CD4-positive, alpha-beta T cell (primary cell): Measurements from ENCODE around the gene TOR2A. TPM values are rescaled to one million over a fixed set of nuclear protein-coding genes. Genes with fewer than 3 reads are reported as not detected.
A peak's percentile ranks its signal among the peaks of the same experiment; 100 is the strongest.

Experiments used
- ATAC-seq: fragments of 200-7000 bp; cut with Tn5 transposase; one replicate; pipeline ENCODE4 v1.10.0; 2022; ENCODE audit warnings: mild to moderate bottlenecking; ENCODE audit not compliant: poor library complexity
- CTCF ChIA-PET: fragments of 350-600 bp; sonication (Branson Sonifier 250); formaldehyde crosslinking; loops from one replicate; lab custom pipeline; 2021; ENCODE audit warnings: antibody characterized with exemption, inconsistent platforms; lab: Charles Lee
- POLR2A ChIA-PET: fragments of 350-600 bp; sonication (Branson Sonifier 250); formaldehyde crosslinking; loops from one replicate; lab custom pipeline; 2021; ENCODE audit warnings: antibody characterized with exemption, inconsistent platforms; lab: Charles Lee
- DNase-seq, 14 experiments: peaks; one replicate each; pipeline ENCODE4 v3.0.0-alpha.2; 2013 to 2020; ENCODE audit warnings: mixed read lengths in 2 of 14
- H3K27ac ChIP-seq, 2 donors: one replicate each; pipeline versions ENCODE4 v1.5.1 to v1.7.0; 2013; ENCODE audit warnings: low read length in 2 of 2, low read depth in 1 of 2, mild to moderate bottlenecking in 1 of 2
- H3K27me3 ChIP-seq, 2 experiments: 1 replicate in 1 of 2; 2 replicates in 1 of 2; pipeline versions ENCODE4 v1.6.1 to v1.7.0; 2013; ENCODE audit warnings: low read length in 2 of 2, control low read depth in 1 of 2, mild to moderate bottlenecking in 1 of 2, moderate library complexity in 1 of 2; ENCODE audit not compliant: insufficient read depth in 2 of 2, control insufficient read depth in 1 of 2
- H3K36me3 ChIP-seq: one replicate; pipeline ENCODE4 v1.6.1; 2013; ENCODE audit warnings: low read length, control low read depth; ENCODE audit not compliant: insufficient read depth
- H3K4me1 ChIP-seq: one replicate; pipeline ENCODE4 v1.6.1; 2013; ENCODE audit warnings: low read length, control low read depth; ENCODE audit not compliant: insufficient read depth
- H3K4me3 ChIP-seq: one replicate; pipeline ENCODE4 v1.5.1; 2013; ENCODE audit warnings: mild to moderate bottlenecking, low read length, moderate library complexity
- H3K9me3 ChIP-seq, 2 experiments: 1 replicate in 1 of 2; 2 replicates in 1 of 2; pipeline versions ENCODE4 v1.6.1 to v1.7.0; 2013; ENCODE audit warnings: low read length in 2 of 2, mild to moderate bottlenecking in 2 of 2, control low read depth in 1 of 2, moderate library complexity in 1 of 2; ENCODE audit not compliant: control insufficient read depth in 1 of 2, insufficient read depth in 1 of 2
- H3K27ac Mint-ChIP-seq: one replicate; pipeline ENCODE4 v1.8.0; 2020; ENCODE audit warnings: mixed read lengths
- H3K27me3 Mint-ChIP-seq: one replicate; pipeline ENCODE4 v1.8.0; 2021; ENCODE audit warnings: mixed read lengths
- H3K36me3 Mint-ChIP-seq: one replicate; pipeline ENCODE4 v1.8.0; 2021; ENCODE audit warnings: low read depth, mixed read lengths
- H3K4me1 Mint-ChIP-seq: one replicate; pipeline ENCODE4 v1.8.0; 2021; ENCODE audit warnings: low read depth, mixed read lengths
- H3K4me3 Mint-ChIP-seq: one replicate; pipeline ENCODE4 v1.8.0; 2020; ENCODE audit warnings: mild to moderate bottlenecking, mixed read lengths
- H3K9me3 Mint-ChIP-seq: one replicate; pipeline ENCODE4 v1.8.0; 2020; ENCODE audit warnings: mixed read lengths
- CTCF ChIP-seq: fragments of 200-600 bp; IDR thresholded peaks from one replicate; pipeline ENCODE4 v1.8.0; 2022; ENCODE audit warnings: antibody characterized with exemption, mild to moderate bottlenecking
- intact Hi-C, 2 experiments: fragments of 100-400 bp; cut with DNase I in 1 of 2; cut with micrococcal nuclease in 1 of 2; formaldehyde crosslinking; loops; one replicate each; pipeline versions ENCODE4 v1.15.1 to v1.9.0; 2023 to 2025; cut with DNase I, micrococcal nuclease
- total RNA-seq, 174 experiments: library from RNA in 2 of 174; stranded (reverse) in 2 of 174; gene quantifications; one replicate each; pipeline ENCODE4 v1.2.3 and lab custom pipeline; 2021 to 2026

TOR2A gene
- total RNA-seq, 2 experiments from 2014 or later = 7.6 to 8.2 TPM

- ATAC-seq (no peak), DNase-seq (no peak)
- Mint-ChIP-seq H3K4me1 (peaks cover 69% of the 10 kb centered on the region), H3K27ac (peak overlapping the region; percentile 97), H3K27me3 (no peaks in the 10 kb centered on the region), H3K9me3 (no peaks in the 10 kb centered on the region), H3K36me3 (peaks cover 66% of the 10 kb centered on the region), H3K4me3 (peak overlapping the region; percentile 90)
- peaks cover 86% of the 10 kb centered on the region for H3K4me1 ChIP-seq
- no peaks in the 10 kb centered on the region for H3K27me3 ChIP-seq
- peaks cover 50% of the 10 kb centered on the region for H3K36me3 ChIP-seq
- intact Hi-C loops = loop anchor here (1.0 kb wide), 4 partner anchors 12 to 202 kb away; partner anchors contain the start of gene TOR2A (in 2 of the 2)
- no peak for TF ChIP-seq CTCF
- peak overlapping the region in 1 of 2 donors; percentile 90 for H3K27ac ChIP-seq
- H3K9me3 ChIP-seq = no peaks in the 10 kb centered on the region
- POLR2A ChIA-PET = interaction anchor here (0.6 to 3.8 kb wide), 19 partner anchors 7 to 357 kb away, joined by 3 to 45 read pairs (median 4); partner anchors contain the start of genes CDK9, LRSAM1, PTRH1 and RPL12
- peak overlapping the region; percentile 69 for H3K4me3 ChIP-seq
- CTCF ChIA-PET = interaction anchor here (1.0 to 4.6 kb wide), 6 partner anchors 11 to 138 kb away, joined by 4 to 24 read pairs (median 8); partner anchors contain the start of genes CDK9 and TOR2A
These were observed 36.6 kb upstream of the TOR2A start for GRCh38 chr9:127771570-127772189.

GRCh38 chr9:127770905-127771569 is 35.9 kb upstream of the TOR2A start:
- H3K4me1 Mint-ChIP-seq = peaks cover 69% of the 10 kb centered on the region
- no peaks in the 10 kb centered on the region for H3K27me3 ChIP-seq
- DNase-seq (peak; percentile 87 to 98 (median 97)), ATAC-seq (peak; percentile 80)
- CTCF ChIA-PET = interaction anchor here (0.6 to 4.6 kb wide), 7 partner anchors 11 to 139 kb away, joined by 4 to 24 read pairs (median 6); partner anchors contain the start of genes CDK9 and TOR2A
- H3K36me3 Mint-ChIP-seq = peaks cover 66% of the 10 kb centered on the region
- no peaks in the 10 kb centered on the region for H3K27me3 Mint-ChIP-seq
- H3K4me3 Mint-ChIP-seq = peak overlapping the region; percentile 90
- H3K4me1 ChIP-seq = peaks cover 86% of the 10 kb centered on the region
- H3K36me3 ChIP-seq = peaks cover 54% of the 10 kb centered on the region
- peak overlapping the region; percentile 97 for H3K27ac Mint-ChIP-seq
- no peaks in the 10 kb centered on the region for H3K9me3 Mint-ChIP-seq
- no peak for TF ChIP-seq CTCF
- peak overlapping the region; percentile 69 for H3K4me3 ChIP-seq
- H3K27ac ChIP-seq = peak overlapping the region; percentile 90 to 91
- POLR2A ChIA-PET = interaction anchor here (0.7 to 3.8 kb wide), 21 partner anchors 8 to 358 kb away, joined by 3 to 45 read pairs (median 3); partner anchors contain the start of genes CDK9, LRSAM1, PTRH1 and RPL12
- no peaks in the 10 kb centered on the region for H3K9me3 ChIP-seq
- intact Hi-C loops = loop anchor here (1.0 kb wide), 4 partner anchors 12 to 202 kb away; partner anchors contain the start of gene TOR2A (in 2 of the 2)

- peaks cover 84% of the 10 kb centered on the region for H3K4me1 ChIP-seq
- no peaks in the 10 kb centered on the region for H3K27me3 ChIP-seq
- Mint-ChIP-seq H3K27ac (peak overlapping the region; percentile 97), H3K9me3 (no peaks in the 10 kb centered on the region), H3K36me3 (peaks cover 70% of the 10 kb centered on the region), H3K27me3 (no peaks in the 10 kb centered on the region), H3K4me1 (peaks cover 73% of the 10 kb centered on the region), H3K4me3 (peak overlapping the region; percentile 90)
- no peak for ATAC-seq
- H3K4me3 ChIP-seq = peak overlapping the region; percentile 69
- intact Hi-C loops = no loop called here
- ChIA-PET CTCF (interaction anchor here (0.6 to 4.6 kb wide), 7 partner anchors 15 to 151 kb away, joined by 3 to 24 read pairs (median 6); partner anchors contain the start of genes CDK9 and TOR2A), POLR2A (interaction anchor here (0.7 to 3.8 kb wide), 16 partner anchors 8 to 347 kb away, joined by 3 to 45 read pairs (median 4); partner anchors contain the start of genes CDK9, PTRH1, SH2D3C and ST6GALNAC4)
- peak overlapping the region; percentile 90 to 91 for H3K27ac ChIP-seq
- TF ChIP-seq CTCF = no peak
- no peak for DNase-seq
- no peaks in the 10 kb centered on the region for H3K9me3 ChIP-seq
- H3K36me3 ChIP-seq = peaks cover 59% of the 10 kb centered on the region
These were observed 35.5 kb upstream of the TOR2A start for GRCh38 chr9:127770583-127770904.
